Keratinocyte (primary cell): ENCODE data around the gene MGAT5. TPM values are rescaled to one million over a fixed set of nuclear protein-coding genes. Genes with fewer than 3 reads are reported as not detected.

Experiments
- DNase-seq: peaks from one replicate; pipeline ENCODE4 v3.0.0-alpha.2; 2011; ENCODE audit warnings: low read depth, missing footprints, low spot score
- FAIRE-seq: peaks from 2 replicates; lab custom pipeline; 2011; peaks lifted over from hg19 to GRCh38; lab: Jason Lieb, UNC
- H2AFZ ChIP-seq: 2 replicates; pipeline ENCODE4 v1.6.0; 2012; ENCODE audit warnings: low read length, control low read depth, inconsistent platforms; ENCODE audit not compliant: control insufficient read depth
- H3K27ac ChIP-seq: 2 replicates; pipeline ENCODE4 v1.5.1; 2011; ENCODE audit warnings: low read length; ENCODE audit not compliant: control insufficient read depth, insufficient read depth
- H3K27me3 ChIP-seq: 3 replicates; pipeline ENCODE4 v1.6.0; 2011; ENCODE audit warnings: low read length; ENCODE audit not compliant: control insufficient read depth, insufficient read depth; ENCODE audit errors: extremely low read depth
- H3K36me3 ChIP-seq, 2 experiments: 2 replicates in 1 of 2; 3 replicates in 1 of 2; pipeline ENCODE4 v1.5.1; 2011; ENCODE audit warnings: low read length in 2 of 2, mild to moderate bottlenecking in 1 of 2; ENCODE audit not compliant: control insufficient read depth in 2 of 2, insufficient read depth in 2 of 2; ENCODE audit errors: extremely low read depth in 1 of 2
- H3K4me1 ChIP-seq: 3 replicates; pipeline ENCODE4 v1.5.1; 2011; ENCODE audit warnings: low read length; ENCODE audit not compliant: control insufficient read depth, insufficient read depth; ENCODE audit errors: extremely low read depth
- H3K4me2 ChIP-seq: 3 replicates; pipeline ENCODE4 v1.6.0; 2011; ENCODE audit warnings: low read depth, low read length; ENCODE audit not compliant: control insufficient read depth, insufficient read depth; ENCODE audit errors: extremely low read depth
- H3K4me3 ChIP-seq, 3 experiments: fragments of 200-600 bp in 1 of 3; sonication (generic) in 1 of 3; 2 replicates in 2 of 3; 3 replicates in 1 of 3; pipeline ENCODE4 v1.5.1; 2011 to 2016; ENCODE audit warnings: low read length in 3 of 3, mild to moderate bottlenecking in 3 of 3, control low read depth in 2 of 3, inconsistent platforms in 1 of 3, low read depth in 1 of 3, mixed read lengths in 1 of 3, mixed run types in 1 of 3, moderate library complexity in 1 of 3; ENCODE audit not compliant: control insufficient read depth in 2 of 3, insufficient read depth in 2 of 3; ENCODE audit errors: extremely low read depth in 1 of 3
- H3K79me2 ChIP-seq: 2 replicates; pipeline ENCODE4 v1.6.0; 2012; ENCODE audit warnings: low read length; ENCODE audit not compliant: control insufficient read depth, insufficient read depth
- H3K9ac ChIP-seq: 3 replicates; pipeline ENCODE4 v1.6.0; 2011; ENCODE audit warnings: low read length; ENCODE audit not compliant: control insufficient read depth, insufficient read depth; ENCODE audit errors: extremely low read depth
- H3K9me1 ChIP-seq: 3 replicates; pipeline ENCODE4 v1.6.0; 2011; ENCODE audit warnings: low read length; ENCODE audit not compliant: control insufficient read depth, insufficient read depth; ENCODE audit errors: extremely low read depth
- H3K9me3 ChIP-seq: 2 replicates; pipeline ENCODE4 v1.5.1; 2012; ENCODE audit warnings: low read depth, low read length; ENCODE audit not compliant: control insufficient read depth
- H4K20me1 ChIP-seq: 3 replicates; pipeline ENCODE4 v1.6.0; 2011; ENCODE audit warnings: low read length; ENCODE audit not compliant: control insufficient read depth, insufficient read depth; ENCODE audit errors: extremely low read depth
- EZH2 ChIP-seq: IDR thresholded peaks from one replicate; pipeline ENCODE4 v1.6.1; 2012; ENCODE audit warnings: inconsistent platforms, mild to moderate bottlenecking, low read length, moderate library complexity
- dilution Hi-C: fragments of 300-500 bp; cut with MboI; formaldehyde crosslinking; loops from one replicate; pipeline ENCODE4 v1.7.0; 2020; ENCODE audit warnings: low sequenced_read_pairs; ENCODE audit not compliant: extremely low pct_ligation_motif_present
- polyA plus RNA-seq, 5 experiments: library from polyadenylated mRNA; depleted of rRNA in 3 of 5; stranded (reverse) in 3 of 5; stranded (forward) in 1 of 5; unstranded in 1 of 5; fragments of >200 nt; gene quantifications; 1 replicate in 1 of 5; 2 replicates in 3 of 5; 3 replicates in 1 of 5; pipeline versions ENCODE4 v1.2.1 to v1.2.3, GENCODE V29; 2011 to 2012; ENCODE audit warnings: missing spikeins in 2 of 5, low read depth in 1 of 5, low replicate concordance in 1 of 5
- TF ChIP-seq, protein P1 (sequence below), 3 experiments: IDR thresholded peaks in 1 of 3; conservative IDR thresholded peaks in 1 of 3; optimal IDR thresholded peaks in 1 of 3; 2 replicates in 2 of 3; 3 replicates in 1 of 3; pipeline versions ENCODE3 to v1.5.1; 2011; ENCODE audit warnings: low read length in 3 of 3, mild to moderate bottlenecking in 3 of 3, moderate library complexity in 2 of 3, control low read depth in 1 of 3, inconsistent platforms in 1 of 3; ENCODE audit not compliant: insufficient read depth in 2 of 3; ENCODE audit errors: extremely low read depth in 1 of 3

Gene MGAT5
- polyA plus RNA-seq, 1 donor (not counting 4 experiments of a cell fraction or from before 2014, with no cell fraction given): 23.0 TPM

DNA sequence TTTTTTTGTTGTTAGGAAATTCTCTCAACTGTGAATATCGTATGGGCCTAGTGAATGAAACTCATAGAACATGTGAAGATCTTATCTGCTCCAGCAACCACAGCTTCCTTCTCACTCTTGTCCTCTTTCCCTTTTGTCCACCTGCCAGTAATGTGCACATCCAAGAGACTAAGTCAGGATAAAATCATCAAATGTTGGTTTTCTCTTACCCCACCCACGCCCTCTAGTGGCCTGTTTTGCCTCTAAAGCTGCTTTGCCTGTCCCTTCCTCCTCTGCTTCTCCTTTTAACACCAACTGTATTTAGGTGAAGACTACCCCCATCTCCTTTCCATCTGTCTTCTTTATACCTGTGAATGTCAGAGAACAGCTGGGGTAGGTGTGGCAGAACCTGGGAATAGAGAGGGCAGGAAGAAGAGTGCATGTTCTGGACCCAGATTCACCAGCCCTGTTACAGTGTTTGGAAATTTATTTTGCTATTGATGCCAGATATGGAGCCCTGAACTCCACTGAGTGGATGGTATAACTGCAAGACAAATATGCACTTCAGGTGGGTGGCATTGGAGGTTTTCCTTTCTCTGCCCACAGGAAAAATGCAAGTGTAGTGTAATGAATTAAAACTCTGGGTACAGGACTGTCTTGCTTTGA, 8.4 kb upstream of the MGAT5 start:
- Histone ChIP-seq H3K9me3 (no peaks in the 10 kb centered on the region), H4K20me1 (peaks cover 4% of the 10 kb centered on the region), H3K27me3 (no peaks in the 10 kb centered on the region), H3K27ac (no peak overlapping the region), H3K79me2 (peaks cover 22% of the 10 kb centered on the region), H3K4me2 (no peak overlapping the region), H3K36me3 (no peaks in the 10 kb centered on the region), H3K4me3 (no peak overlapping the region), H3K9me1 (peaks cover 2% of the 10 kb centered on the region), H3K4me1 (peaks cover 10% of the 10 kb centered on the region), H2AFZ (no peak overlapping the region), H3K9ac (no peak overlapping the region)
- DNase-seq (no peak), FAIRE-seq (peak; percentile 83)
- TF ChIP-seq EZH2: no peak
- TF ChIP-seq, protein P1, sequence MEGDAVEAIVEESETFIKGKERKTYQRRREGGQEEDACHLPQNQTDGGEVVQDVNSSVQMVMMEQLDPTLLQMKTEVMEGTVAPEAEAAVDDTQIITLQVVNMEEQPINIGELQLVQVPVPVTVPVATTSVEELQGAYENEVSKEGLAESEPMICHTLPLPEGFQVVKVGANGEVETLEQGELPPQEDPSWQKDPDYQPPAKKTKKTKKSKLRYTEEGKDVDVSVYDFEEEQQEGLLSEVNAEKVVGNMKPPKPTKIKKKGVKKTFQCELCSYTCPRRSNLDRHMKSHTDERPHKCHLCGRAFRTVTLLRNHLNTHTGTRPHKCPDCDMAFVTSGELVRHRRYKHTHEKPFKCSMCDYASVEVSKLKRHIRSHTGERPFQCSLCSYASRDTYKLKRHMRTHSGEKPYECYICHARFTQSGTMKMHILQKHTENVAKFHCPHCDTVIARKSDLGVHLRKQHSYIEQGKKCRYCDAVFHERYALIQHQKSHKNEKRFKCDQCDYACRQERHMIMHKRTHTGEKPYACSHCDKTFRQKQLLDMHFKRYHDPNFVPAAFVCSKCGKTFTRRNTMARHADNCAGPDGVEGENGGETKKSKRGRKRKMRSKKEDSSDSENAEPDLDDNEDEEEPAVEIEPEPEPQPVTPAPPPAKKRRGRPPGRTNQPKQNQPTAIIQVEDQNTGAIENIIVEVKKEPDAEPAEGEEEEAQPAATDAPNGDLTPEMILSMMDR (optimal IDR thresholded peaks at IDR 0.05 in 1 of 3, IDR thresholded peaks at IDR 0.05 in 1 of 3, conservative IDR thresholded peaks at IDR 0.05 in 1 of 3; ENCODE audit: extremely low read depth in 1 of 3, insufficient read depth in 2 of 3, low read length in 3 of 3): peak; percentile 82 to 85 (median 82)
- dilution Hi-C loops: no loop called here

DNA sequence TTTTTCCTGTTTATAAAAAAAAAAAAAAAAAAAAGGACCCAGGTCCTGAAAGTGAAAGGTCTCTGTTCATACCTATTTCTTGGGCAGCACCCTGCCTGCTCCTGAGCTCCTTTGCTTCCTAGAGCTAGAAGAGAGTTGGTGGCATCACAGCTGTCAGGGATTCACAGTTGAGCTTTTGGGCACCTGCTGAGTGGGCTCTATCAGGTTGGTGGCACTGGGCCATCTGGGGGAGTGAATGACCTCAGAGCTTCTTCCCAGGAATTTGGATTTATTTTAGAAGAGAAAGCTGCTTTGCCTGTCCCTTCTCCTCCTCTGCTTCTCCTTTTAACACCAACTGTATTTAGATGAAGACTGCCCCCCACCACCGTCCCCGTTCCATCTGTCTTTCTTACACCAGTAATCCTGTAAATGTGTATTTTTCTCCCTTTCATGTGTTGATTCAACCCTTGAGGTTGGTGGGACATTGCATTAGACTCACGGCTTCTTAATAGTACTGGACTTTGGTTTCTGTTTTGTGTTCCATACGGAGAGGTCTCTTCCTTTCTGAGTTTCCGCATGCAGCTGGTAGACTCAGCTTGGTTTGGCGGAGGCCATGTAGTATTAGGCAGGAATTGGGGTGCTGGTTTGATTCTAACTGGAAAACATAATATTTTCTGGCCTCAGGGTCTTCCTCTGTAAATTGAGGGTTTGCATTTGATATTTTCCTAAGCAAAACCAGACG, 7.6 kb upstream of the MGAT5 start:
- TF ChIP-seq EZH2: no peak
- TF ChIP-seq, protein P1 (optimal IDR thresholded peaks at IDR 0.05 in 1 of 3, IDR thresholded peaks at IDR 0.05 in 1 of 3, conservative IDR thresholded peaks at IDR 0.05 in 1 of 3; ENCODE audit: extremely low read depth in 1 of 3, insufficient read depth in 2 of 3, low read length in 3 of 3): no peak
- Histone ChIP-seq H3K4me2 (no peak overlapping the region), H3K9me1 (peaks cover 2% of the 10 kb centered on the region), H3K9me3 (no peaks in the 10 kb centered on the region), H3K4me1 (peaks cover 10% of the 10 kb centered on the region), H3K36me3 (peaks cover 0 to 3% of the 10 kb centered on the region in 2 experiments), H2AFZ (no peak overlapping the region), H3K27ac (no peak overlapping the region), H4K20me1 (peaks cover 4% of the 10 kb centered on the region), H3K9ac (no peak overlapping the region), H3K4me3 (no peak overlapping the region), H3K27me3 (no peaks in the 10 kb centered on the region), H3K79me2 (peaks cover 22% of the 10 kb centered on the region)
- dilution Hi-C loops: no loop called here
- DNase-seq: no peak
- FAIRE-seq: no peak
